PC-3 (cell line): ENCODE data around the gene KIF18B. TPM values are rescaled to one million over a fixed set of nuclear protein-coding genes. Genes with fewer than 3 reads are reported as not detected.

Experiments
- ATAC-seq: fragments of 200-7000 bp; cut with Tn5 transposase; 2 replicates; pipeline ENCODE4 v1.9.1; 2020; ENCODE audit warnings: mild to moderate bottlenecking, moderate library complexity
- BruUV-seq: library from RNA; stranded (reverse); fragments of 400-500 nt; replicated peaks from 2 replicates; lab custom pipeline; 2021; lab: Mats Ljungman, UMichigan
- CTCF ChIA-PET: fragments of 300-600 bp; sonication (Branson Sonifier 250); formaldehyde crosslinking; loops from one replicate; lab custom pipeline; 2022; ENCODE audit warnings: antibody characterized with exemption; lab: Charles Lee
- POLR2A ChIA-PET: fragments of 300-600 bp; sonication (Branson Sonifier 250); formaldehyde crosslinking; loops from one replicate; lab custom pipeline; 2022; ENCODE audit warnings: antibody characterized with exemption; ENCODE audit not compliant: unreplicated experiment; lab: Charles Lee
- DNase-seq: peaks from one replicate; pipeline ENCODE4 v3.0.0-alpha.2; 2015
- H2AFZ ChIP-seq: fragments of 300-600 bp; sonication (generic); 2 replicates; pipeline ENCODE4 v1.6.0; 2016; ENCODE audit warnings: antibody characterized with exemption, low read length
- H3F3A ChIP-seq: fragments of 300-600 bp; sonication (generic); one replicate; pipeline ENCODE4 v1.6.0; 2017; ENCODE audit warnings: antibody characterized with exemption, low read length, control low read depth, mild to moderate bottlenecking; ENCODE audit not compliant: unreplicated experiment
- H3K27ac ChIP-seq: fragments of 300-600 bp; sonication (generic); 2 replicates; pipeline ENCODE4 v1.5.1; 2016; ENCODE audit warnings: mild to moderate bottlenecking, low read length
- H3K27me3 ChIP-seq: fragments of 300-600 bp; sonication (generic); 2 replicates; pipeline ENCODE4 v1.6.1; 2016; ENCODE audit warnings: low read length, mixed read lengths
- H3K36me3 ChIP-seq: fragments of 300-600 bp; sonication (generic); 2 replicates; pipeline ENCODE4 v1.6.1; 2016; ENCODE audit warnings: low read depth, mixed run types, low read length, mixed read lengths
- H3K4me1 ChIP-seq: fragments of 300-600 bp; sonication (generic); 2 replicates; pipeline ENCODE4 v1.5.1; 2016; ENCODE audit warnings: low read length; ENCODE audit not compliant: insufficient read depth
- H3K4me2 ChIP-seq: fragments of 300-600 bp; sonication (generic); 2 replicates; pipeline ENCODE4 v1.6.0; 2016; ENCODE audit warnings: low read length
- H3K4me3 ChIP-seq: fragments of 300-600 bp; sonication (generic); 2 replicates; pipeline ENCODE4 v1.5.1; 2016; ENCODE audit warnings: mild to moderate bottlenecking, low read length, mixed read lengths
- H3K79me2 ChIP-seq: fragments of 300-600 bp; sonication (generic); 2 replicates; pipeline ENCODE4 v1.6.1; 2017; ENCODE audit warnings: low read length, mixed read lengths
- H3K9ac ChIP-seq: fragments of 300-600 bp; sonication (generic); 2 replicates; pipeline ENCODE4 v1.6.0; 2016; ENCODE audit warnings: mild to moderate bottlenecking, low read length
- H3K9me2 ChIP-seq: fragments of 300-600 bp; sonication (generic); replicated peaks from 2 replicates; pipeline ENCODE4 v1.6.1; 2016; ENCODE audit warnings: mixed run types, low read length, mixed read lengths
- H3K9me3 ChIP-seq: fragments of 300-600 bp; sonication (generic); 2 replicates; pipeline ENCODE4 v1.6.1; 2016; ENCODE audit warnings: low read length, mixed read lengths
- H4K20me1 ChIP-seq: fragments of 300-600 bp; sonication (generic); 2 replicates; pipeline ENCODE4 v1.6.1; 2016; ENCODE audit warnings: low read length, mixed read lengths
- CTCF ChIP-seq: fragments of 300-600 bp; sonication (generic); conservative IDR thresholded peaks from 2 replicates; pipeline ENCODE4 v1.5.1; 2017; ENCODE audit warnings: antibody characterized with exemption, low read depth, mild to moderate bottlenecking, low read length
- EZH2 ChIP-seq: fragments of 300-600 bp; sonication (generic); IDR thresholded peaks from one replicate; pipeline ENCODE4 v1.6.1; 2017; ENCODE audit warnings: antibody characterized with exemption, mild to moderate bottlenecking, low read length; ENCODE audit not compliant: unreplicated experiment
- EZH2phosphoT487 ChIP-seq: fragments of 300-600 bp; sonication (generic); IDR thresholded peaks from 2 replicates; pipeline ENCODE4 v1.6.1; 2018; ENCODE audit warnings: mild to moderate bottlenecking, antibody characterized with exemption, low read length, borderline replicate concordance
- intact Hi-C: fragments of 100-400 bp; cut with micrococcal nuclease; formaldehyde crosslinking; loops from 2 replicates; pipeline ENCODE4 v1.9.0; 2023
- total RNA-seq: library from RNA; depleted of rRNA; stranded (reverse); fragments of >200 nt; gene quantifications from 2 replicates; pipeline ENCODE4 v1.2.3, GENCODE V29; 2014

The KIF18B gene
- total RNA-seq, 1 experiment from 2014 or later, result 25.0 TPM

- Histone ChIP-seq H3F3A (no peaks in the 10 kb centered on the region), H4K20me1 (no peaks in the 10 kb centered on the region), H3K36me3 (no peaks in the 10 kb centered on the region), H3K9me3 (no peaks in the 10 kb centered on the region), H3K79me2 (no peaks in the 10 kb centered on the region), H3K27me3 (no peaks in the 10 kb centered on the region), H3K4me2 (no peak overlapping the region), H3K9me2 (no peaks in the 10 kb centered on the region), H3K4me3 (no peak overlapping the region), H3K9ac (no peak overlapping the region), H3K27ac (no peak overlapping the region), H2AFZ (no peak overlapping the region), H3K4me1 (peaks cover 29% of the 10 kb centered on the region)
- TF ChIP-seq CTCF (no peak), EZH2 (no peak), EZH2phosphoT487 (no peak)
- ChIA-PET CTCF (interaction anchor here (0.5 kb wide), 1 partner anchor 54 kb away, joined by 10 read pairs; the partner anchor contains the start of gene C1QL1), POLR2A (no interaction called here)
- intact Hi-C loops, result no loop called here
- ATAC-seq, result no peak
- BruUV-seq, result no TSS peak
- no peak for DNase-seq
Observed at GRCh38 chr17:44914698-44915271, 32.8 kb downstream of the KIF18B start.

GRCh38 chr17:44914148-44914547, 33.4 kb downstream of the KIF18B start:
- no peak overlapping the region for H3K9ac ChIP-seq
- no peak overlapping the region for H3K4me2 ChIP-seq
- TF ChIP-seq EZH2 (no peak), EZH2phosphoT487 (no peak), CTCF (no peak)
- no peaks in the 10 kb centered on the region for H3K9me2 ChIP-seq
- no peaks in the 10 kb centered on the region for H3K27me3 ChIP-seq
- no peak overlapping the region for H3K27ac ChIP-seq
- H4K20me1 ChIP-seq, result no peaks in the 10 kb centered on the region
- no peaks in the 10 kb centered on the region for H3K36me3 ChIP-seq
- CTCF ChIA-PET, result interaction anchor here (0.6 kb wide), 1 partner anchor 15 kb away, joined by 4 read pairs; the partner anchor contains the start of gene EFTUD2
- intact Hi-C loops, result no loop called here
- H3K9me3 ChIP-seq, result no peaks in the 10 kb centered on the region
- ATAC-seq (no peak), DNase-seq (no peak)
- H3K4me3 ChIP-seq, result no peak overlapping the region
- H3K79me2 ChIP-seq, result no peaks in the 10 kb centered on the region
- no peaks in the 10 kb centered on the region for H3F3A ChIP-seq
- H3K4me1 ChIP-seq, result peaks cover 35% of the 10 kb centered on the region
- POLR2A ChIA-PET, result no interaction called here
- no TSS peak for BruUV-seq
- no peak overlapping the region for H2AFZ ChIP-seq

- Histone ChIP-seq H3K79me2 (no peaks in the 10 kb centered on the region), H3K9me3 (no peaks in the 10 kb centered on the region), H3K27me3 (no peaks in the 10 kb centered on the region), H3K27ac (no peak overlapping the region), H4K20me1 (no peaks in the 10 kb centered on the region), H3K9me2 (no peaks in the 10 kb centered on the region), H3K4me2 (no peak overlapping the region), H3K4me1 (peaks cover 40% of the 10 kb centered on the region), H3K9ac (no peak overlapping the region), H3K36me3 (no peaks in the 10 kb centered on the region), H2AFZ (no peak overlapping the region), H3F3A (no peaks in the 10 kb centered on the region), H3K4me3 (no peak overlapping the region)
- TF ChIP-seq EZH2, result no peak
- TF ChIP-seq EZH2phosphoT487, result no peak
- TF ChIP-seq CTCF, result no peak
- ATAC-seq (no peak), DNase-seq (no peak)
- intact Hi-C loops, result no loop called here
- ChIA-PET POLR2A (no interaction called here), CTCF (interaction anchor here (0.6 kb wide), 1 partner anchor 14 kb away, joined by 4 read pairs; the partner anchor contains the start of gene EFTUD2)
- BruUV-seq, result no TSS peak
Observed at GRCh38 chr17:44913676-44914075, 33.9 kb downstream of the KIF18B start.
